CD4-positive, alpha-beta T cell treated with Interleukin-15 for 1 hour (primary cell): ENCODE results near the gene ELP4.

Source experiments
- DNase-seq: peaks from one replicate; pipeline ENCODE4 v3.0.0-alpha.2; 2020

The ELP4 gene

DNA sequence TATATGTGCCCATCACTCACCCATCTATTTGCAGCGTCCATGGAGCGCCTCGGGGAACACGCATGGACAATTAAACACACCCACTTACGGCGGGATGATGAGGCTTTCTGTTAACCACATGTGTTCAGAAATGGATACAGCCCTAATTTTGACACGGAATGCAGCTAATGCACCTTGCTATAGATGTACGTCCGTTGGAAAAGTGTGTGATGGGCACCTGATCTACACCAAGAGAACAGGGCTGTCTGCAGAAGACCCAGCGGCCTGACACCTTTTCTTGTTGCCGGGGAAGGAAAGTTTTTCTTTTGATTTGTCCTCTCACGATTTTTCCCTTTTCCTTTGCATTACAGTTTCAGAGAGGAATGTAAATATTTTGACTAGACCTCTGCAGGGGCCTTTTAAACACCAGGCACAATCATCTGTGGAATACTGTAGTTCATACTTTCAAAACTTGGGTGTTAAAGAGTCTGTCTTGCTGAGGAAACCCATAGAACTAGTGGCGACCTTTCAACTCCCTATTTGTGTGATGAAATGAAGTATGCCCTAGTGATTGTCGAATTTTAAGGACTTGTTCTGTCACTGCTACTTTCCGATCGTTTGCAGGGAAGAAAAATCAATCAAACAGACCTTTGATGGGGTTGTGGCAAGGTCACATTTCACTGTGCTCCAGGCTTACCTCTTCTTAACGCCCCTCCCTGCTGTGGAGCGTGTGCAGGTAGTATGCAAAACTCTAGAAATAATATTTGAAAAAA, 318.1 kb downstream of the ELP4 start:
- DNase-seq, result no peak

DNA sequence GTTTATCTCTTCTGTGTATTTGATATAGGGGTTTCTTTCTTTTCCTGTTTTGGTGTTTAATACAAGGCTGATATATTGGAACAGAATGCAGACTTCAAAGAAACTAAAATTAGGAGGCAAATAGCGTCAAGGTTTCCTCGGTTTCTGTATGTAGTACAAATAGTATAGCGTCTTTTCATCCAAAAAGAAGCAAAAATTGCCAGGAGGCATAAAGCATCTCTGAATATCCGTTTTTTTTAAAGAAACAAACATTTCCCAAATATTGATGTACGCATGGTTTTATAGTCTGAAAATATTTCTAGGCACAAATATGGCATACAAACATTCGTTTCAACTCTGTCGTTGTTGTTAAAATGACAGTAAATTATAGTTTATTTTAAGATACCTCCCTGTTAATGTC, 318.6 kb downstream of the ELP4 start:
- no peak for DNase-seq

DNA sequence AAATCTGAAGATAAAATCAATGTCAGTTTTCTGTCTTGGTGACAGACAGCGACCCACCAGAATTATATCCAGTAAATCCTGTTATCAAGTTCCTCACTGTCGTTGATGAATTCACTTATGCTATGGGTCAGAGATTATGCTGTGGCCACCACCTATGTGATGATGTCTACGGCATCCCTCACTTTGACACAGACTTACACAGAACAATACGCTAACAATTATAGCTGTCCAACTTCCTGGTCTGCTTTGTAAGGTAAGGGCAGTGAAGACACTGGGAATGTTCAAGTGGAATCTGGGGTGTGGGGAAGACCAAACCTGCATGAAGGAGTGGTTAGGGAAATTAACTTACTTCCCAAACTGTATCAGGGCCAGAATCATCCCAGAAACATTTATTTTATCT, 320.8 kb downstream of the ELP4 start:
- no peak for DNase-seq

DNA sequence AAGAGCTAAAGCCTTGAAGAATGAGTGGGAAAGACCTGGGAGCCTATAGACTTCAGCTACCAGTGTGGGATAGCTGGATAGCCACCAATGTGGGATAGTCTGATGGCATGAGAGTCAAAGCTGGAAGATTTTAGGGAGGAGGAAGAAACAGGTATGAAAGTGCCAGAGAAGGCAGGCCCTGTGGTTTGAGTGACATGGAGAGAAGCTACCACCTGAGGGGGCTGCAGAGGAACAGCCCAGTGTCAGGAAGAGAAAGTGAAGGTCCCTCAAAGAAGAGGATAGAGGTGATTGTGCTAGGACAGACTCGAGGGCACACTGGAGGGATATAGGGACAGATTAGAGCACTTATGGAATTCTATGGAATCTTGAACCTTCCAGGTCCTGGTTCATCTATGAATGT, 324.7 kb downstream of the ELP4 start:
- no peak for DNase-seq
